Neutrophil (primary cell): Measurements from ENCODE around the gene KCNK6.

Experiments
- H3K27ac ChIP-seq: fragments of 200-600 bp; sonication (generic); 2 replicates; pipeline ENCODE4 v1.5.1; 2016; ENCODE audit warnings: mild to moderate bottlenecking, moderate library complexity
- H3K27me3 ChIP-seq: fragments of 200-600 bp; sonication (generic); 2 replicates; pipeline ENCODE4 v1.6.0; 2016; ENCODE audit warnings: mild to moderate bottlenecking
- H3K36me3 ChIP-seq: fragments of 200-600 bp; sonication (generic); 2 replicates; pipeline ENCODE4 v1.5.1; 2017
- H3K4me1 ChIP-seq, 2 experiments: fragments of 200-600 bp in 1 of 2; sonication (generic) in 1 of 2; 1 replicate in 1 of 2; 2 replicates in 1 of 2; pipeline versions ENCODE4 v1.5.1 to v1.6.1; 2013 to 2016; ENCODE audit warnings: low read depth in 1 of 2, low read length in 1 of 2, mild to moderate bottlenecking in 1 of 2, moderate library complexity in 1 of 2; ENCODE audit not compliant: control insufficient read depth in 1 of 2, insufficient read depth in 1 of 2
- H3K4me3 ChIP-seq, 2 experiments: fragments of 200-600 bp in 1 of 2; sonication (generic) in 1 of 2; 1 replicate in 1 of 2; 2 replicates in 1 of 2; pipeline ENCODE4 v1.5.1; 2013 to 2016; ENCODE audit warnings: low read depth in 1 of 2, low read length in 1 of 2, mild to moderate bottlenecking in 1 of 2, moderate library complexity in 1 of 2
- H3K9me3 ChIP-seq: fragments of 200-600 bp; sonication (generic); 2 replicates; pipeline ENCODE4 v1.5.1; 2016
- CTCF ChIP-seq: fragments of 200-600 bp; sonication (generic); IDR thresholded peaks from 2 replicates; pipeline ENCODE4 v1.5.1; 2016; ENCODE audit warnings: antibody characterized with exemption

Gene KCNK6

GRCh38 chr19:38378866-38379265, 59.2 kb downstream of the KCNK6 start:
- Histone ChIP-seq H3K4me3 (no peak overlapping the region), H3K36me3 (peaks cover 67% of the 10 kb centered on the region)

GRCh38 chr19:38381138-38381537, 61.5 kb downstream of the KCNK6 start:
- no peak overlapping the region for H3K27ac ChIP-seq

More at GRCh38 chr19:38378866-38379265, 59.2 kb downstream of the KCNK6 start:
- H3K27me3 ChIP-seq: no peaks in the 10 kb centered on the region
- H3K27ac ChIP-seq: no peak overlapping the region
- no peak for TF ChIP-seq CTCF
- no peaks in the 10 kb centered on the region for H3K9me3 ChIP-seq
- H3K4me1 ChIP-seq: peaks cover 14 to 15% of the 10 kb centered on the region in 2 experiments

More at GRCh38 chr19:38381138-38381537, 61.5 kb downstream of the KCNK6 start:
- peaks cover 84% of the 10 kb centered on the region for H3K36me3 ChIP-seq
- peaks cover 15% of the 10 kb centered on the region for H3K27me3 ChIP-seq
- TF ChIP-seq CTCF: no peak
- no peaks in the 10 kb centered on the region for H3K9me3 ChIP-seq
- H3K4me1 ChIP-seq: peaks cover 0 to 4% of the 10 kb centered on the region in 2 experiments
- H3K4me3 ChIP-seq: no peak overlapping the region
